ENCODE measurements around the gene IVD.

DNA sequence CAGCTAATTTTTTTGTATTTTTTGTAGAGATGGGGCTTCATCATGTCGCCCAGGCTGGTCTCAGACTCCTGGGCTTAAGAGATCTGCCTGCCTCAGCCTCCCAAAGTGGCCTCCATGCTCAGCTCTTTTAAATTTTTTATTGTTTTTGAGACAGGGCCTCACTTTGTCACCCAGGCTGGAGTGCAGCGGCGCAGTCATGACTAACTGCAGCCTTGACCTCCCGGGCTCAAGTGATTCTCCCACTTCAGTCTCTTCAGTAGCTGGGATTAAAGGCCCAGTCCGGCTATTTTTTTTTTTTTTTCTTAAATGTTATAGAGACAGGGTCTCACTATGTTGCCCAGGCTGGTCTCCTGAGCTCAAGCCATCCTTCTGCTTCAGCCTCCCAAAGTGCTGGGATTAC is 20.1 kb downstream of the IVD start:
- TF ChIP-seq, protein P1, sequence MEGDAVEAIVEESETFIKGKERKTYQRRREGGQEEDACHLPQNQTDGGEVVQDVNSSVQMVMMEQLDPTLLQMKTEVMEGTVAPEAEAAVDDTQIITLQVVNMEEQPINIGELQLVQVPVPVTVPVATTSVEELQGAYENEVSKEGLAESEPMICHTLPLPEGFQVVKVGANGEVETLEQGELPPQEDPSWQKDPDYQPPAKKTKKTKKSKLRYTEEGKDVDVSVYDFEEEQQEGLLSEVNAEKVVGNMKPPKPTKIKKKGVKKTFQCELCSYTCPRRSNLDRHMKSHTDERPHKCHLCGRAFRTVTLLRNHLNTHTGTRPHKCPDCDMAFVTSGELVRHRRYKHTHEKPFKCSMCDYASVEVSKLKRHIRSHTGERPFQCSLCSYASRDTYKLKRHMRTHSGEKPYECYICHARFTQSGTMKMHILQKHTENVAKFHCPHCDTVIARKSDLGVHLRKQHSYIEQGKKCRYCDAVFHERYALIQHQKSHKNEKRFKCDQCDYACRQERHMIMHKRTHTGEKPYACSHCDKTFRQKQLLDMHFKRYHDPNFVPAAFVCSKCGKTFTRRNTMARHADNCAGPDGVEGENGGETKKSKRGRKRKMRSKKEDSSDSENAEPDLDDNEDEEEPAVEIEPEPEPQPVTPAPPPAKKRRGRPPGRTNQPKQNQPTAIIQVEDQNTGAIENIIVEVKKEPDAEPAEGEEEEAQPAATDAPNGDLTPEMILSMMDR (conservative IDR thresholded peaks at IDR 0.05; ENCODE audit: low read length) = no peak
- TF ChIP-seq EZH2phosphoT487 (IDR thresholded peaks at IDR 0.05; ENCODE audit: borderline replicate concordance) = no peak
